OCI-LY3 (cell line): ENCODE measurements around the gene NCBP1.

Experiments used
- CTCF ChIP-seq: fragments of 200-600, 300-600 bp; sonication (generic); IDR thresholded peaks from 2 replicates; pipeline ENCODE4 v1.5.1; 2014; ENCODE audit warnings: antibody characterized with exemption, low read length, low read depth
- EZH2phosphoT487 ChIP-seq: fragments of 200-600 bp; shearing (Covaris generic); IDR thresholded peaks from 2 replicates; pipeline ENCODE4 v1.6.1; 2018; ENCODE audit warnings: antibody characterized with exemption, mixed run types, low read depth

GRCh38 chr9:97717866-97718265 is 84.2 kb downstream of the NCBP1 start:
- TF ChIP-seq CTCF: no peak
- TF ChIP-seq EZH2phosphoT487: no peak
